GM12878 (cell line): ENCODE measurements around the gene KREMEN2. TPM values are rescaled to one million over a fixed set of nuclear protein-coding genes. Genes with fewer than 3 reads are reported as not detected.

Experiments
- ATAC-seq: fragments of 200-7000 bp; cut with Tn5 transposase; 3 replicates; pipeline ENCODE4 v1.9.1; 2020; ENCODE audit warnings: mild to moderate bottlenecking, moderate library complexity
- BruUV-seq: library from RNA; stranded (reverse); fragments of 400-500 nt; replicated peaks from 2 replicates; lab custom pipeline; 2021; lab: Mats Ljungman, UMichigan
- CTCF ChIA-PET: fragments of 300-600 bp; sonication (Branson Sonifier 250); formaldehyde crosslinking; extraction: SDS; loops from one replicate; lab custom pipeline; 2021; ENCODE audit warnings: inconsistent platforms; lab: Yijun Ruan, JAX
- POLR2A ChIA-PET: fragments of 350-600 bp; formaldehyde crosslinking; extraction: SDS; loops from one replicate; lab custom pipeline; 2021; ENCODE audit warnings: inconsistent platforms; lab: Charles Lee
- RAD21 ChIA-PET: fragments of 300-600 bp; sonication (Branson Sonifier 250); formaldehyde crosslinking; loops from one replicate; lab custom pipeline; 2023; ENCODE audit warnings: antibody characterized with exemption; ENCODE audit not compliant: unreplicated experiment; lab: Charles Lee
- SMC1A ChIA-PET: fragments of 300-600 bp; sonication (Branson Sonifier 250); formaldehyde crosslinking; loops from one replicate; lab custom pipeline; 2023; ENCODE audit not compliant: unreplicated experiment, uncharacterized antibody; lab: Charles Lee
- DNase-seq: peaks from one replicate; pipeline ENCODE4 v3.0.0-alpha.2; 2011; ENCODE audit warnings: low read depth, low spot score
- FAIRE-seq: peaks from 3 replicates; lab custom pipeline; 2011; peaks lifted over from hg19 to GRCh38; lab: Jason Lieb, UNC
- H2AFZ ChIP-seq: 2 replicates; pipeline ENCODE4 v1.6.0; 2011; ENCODE audit warnings: low read depth, low read length, control low read depth; ENCODE audit not compliant: control insufficient read depth
- H3K27ac ChIP-seq: 2 replicates; pipeline ENCODE4 v1.5.1; 2011; ENCODE audit warnings: control low read depth; ENCODE audit not compliant: control insufficient read depth, insufficient read depth
- H3K27me3 ChIP-seq, 2 experiments: replicated peaks in 1 of 2; 2 replicates each; pipeline versions ENCODE4 v1.6.0 to v1.6.1; 2011; ENCODE audit warnings: low read length in 1 of 2; ENCODE audit not compliant: control insufficient read depth in 2 of 2, insufficient read depth in 2 of 2
- H3K36me3 ChIP-seq, 2 experiments: 2 replicates each; pipeline ENCODE4 v1.5.1; 2011; ENCODE audit warnings: low read length in 1 of 2; ENCODE audit not compliant: control insufficient read depth in 2 of 2, insufficient read depth in 2 of 2
- H3K4me1 ChIP-seq: 2 replicates; pipeline ENCODE4 v1.6.1; 2011; ENCODE audit warnings: mild to moderate bottlenecking, low read length, moderate library complexity, mixed read lengths; ENCODE audit not compliant: control insufficient read depth, insufficient read depth
- H3K4me2 ChIP-seq: 2 replicates; pipeline ENCODE4 v1.6.0; 2011; ENCODE audit warnings: control low read depth; ENCODE audit not compliant: control insufficient read depth, insufficient read depth
- H3K4me3 ChIP-seq: fragments of 200-600 bp; sonication (generic); 2 replicates; pipeline ENCODE4 v1.5.1; 2016
- H3K79me2 ChIP-seq: 2 replicates; pipeline ENCODE4 v1.6.0; 2011; ENCODE audit warnings: low read length; ENCODE audit not compliant: control insufficient read depth, insufficient read depth
- H3K9ac ChIP-seq: 2 replicates; pipeline ENCODE4 v1.8.0; 2011; ENCODE audit warnings: low read length, control low read depth, mixed read lengths; ENCODE audit not compliant: control insufficient read depth, insufficient read depth
- H3K9me3 ChIP-seq: replicated peaks from 3 replicates; pipeline ENCODE4 v1.5.1; 2011; ENCODE audit warnings: mild to moderate bottlenecking, low read length; ENCODE audit not compliant: control insufficient read depth, insufficient read depth
- H4K20me1 ChIP-seq: 2 replicates; pipeline ENCODE4 v1.6.0; 2011; ENCODE audit not compliant: control insufficient read depth, insufficient read depth
- CBFB ChIP-seq: IDR thresholded peaks from 2 replicates; pipeline ENCODE4 v1.6.1; 2016; ENCODE audit warnings: antibody characterized with exemption, low read depth
- DPF2 ChIP-seq: fragments of 450-650 bp; IDR thresholded peaks from 2 replicates; pipeline ENCODE4 v1.6.1; 2017; ENCODE audit warnings: mild to moderate bottlenecking
- MTA3 ChIP-seq: IDR thresholded peaks from 2 replicates; pipeline ENCODE4 v1.6.1; 2012; ENCODE audit warnings: low read length, inconsistent platforms, borderline replicate concordance
- NBN ChIP-seq: fragments of 450-650 bp; IDR thresholded peaks from 2 replicates; pipeline ENCODE4 v1.6.1; 2016
- SREBF2 ChIP-seq: IDR thresholded peaks from 2 replicates; pipeline ENCODE4 v1.6.1; 2012; ENCODE audit warnings: mild to moderate bottlenecking, low read length
- WGBS: methylation state at CpG from one replicate; pipeline ENCODE4 v1.1.6; 2016; ENCODE audit warnings: low lambda C conversion rate; ENCODE audit not compliant: insufficient replicate concordance, insufficient coverage; ENCODE audit errors: missing lambda C conversion rate; 5-methylcytosine and 5-hydroxymethylcytosine counted together
- in situ Hi-C: fragments of 300-500 bp; cut with MboI; formaldehyde crosslinking; loops from 9 replicates; pipeline ENCODE4 v1.14.3; 2018; ENCODE audit warnings: mixed read lengths
- intact Hi-C: fragments of 100-400 bp; cut with micrococcal nuclease; formaldehyde crosslinking; loops from one replicate; pipeline ENCODE4 v1.14.2; 2022; ENCODE audit not compliant: unreplicated experiment
- polyA plus RNA-seq, 11 experiments: library from polyadenylated mRNA; depleted of rRNA in 4 of 11; unstranded in 6 of 11; stranded (reverse) in 5 of 11; fragments of >200 nt; fragmentation: Nextera tagmentation in 4 of 11; fragmentation: Illumina TruSeq in 1 of 11; extraction: Ambion mirVana in 4 of 11; extraction: Trizol in 1 of 11; gene quantifications; 1 replicate in 1 of 11; 2 replicates in 10 of 11; pipeline versions ENCODE4 v1.2.1 to v1.2.3, GENCODE V29; 2011 to 2016; ENCODE audit warnings: inconsistent platforms in 2 of 11, missing spikeins in 2 of 11, low read depth in 1 of 11
- total RNA-seq, 4 experiments: library from RNA; depleted of rRNA in 3 of 4; stranded (reverse); fragments of >200 nt in 3 of 4; fragmentation: Illumina TruSeq in 1 of 4; extraction: Trizol in 1 of 4; gene quantifications; 2 replicates each; pipeline versions ENCODE4 v1.2.1 to v1.2.3, GENCODE V29; 2013 to 2021
- TF ChIP-seq, protein P1 (sequence below): IDR thresholded peaks from 2 replicates; pipeline ENCODE4 v1.6.1; 2011; ENCODE audit warnings: low read depth, low read length, improper control_type of control experiment, borderline replicate concordance
- TF ChIP-seq, protein P2 (sequence below): IDR thresholded peaks from 2 replicates; pipeline ENCODE4 v1.6.1; 2012; ENCODE audit warnings: low read depth, low read length, improper control_type of control experiment
- TF ChIP-seq, protein P3 (sequence below): fragments of 150-350 bp; IDR thresholded peaks from 2 replicates; pipeline ENCODE4 v1.6.1; 2016; ENCODE audit warnings: low read depth, low read length
- TF ChIP-seq, protein P4 (sequence below): fragments of 450-650 bp; formaldehyde crosslinking; IDR thresholded peaks from 2 replicates; pipeline ENCODE4 v1.5.0; 2022; ENCODE audit warnings: mild to moderate bottlenecking, missing genetic modification characterization
- TF ChIP-seq, protein P5 (sequence below): IDR thresholded peaks from 2 replicates; pipeline ENCODE4 v1.6.1; 2012; ENCODE audit warnings: low read length, inconsistent platforms

Gene KREMEN2
- total and polyA plus RNA-seq, 10 of the 15 experiments (the other 5 are each of a cell fraction or from before 2014, with no cell fraction given) = 0.06 to 3.7 (median 0.83) TPM; not detected in 2

DNA sequence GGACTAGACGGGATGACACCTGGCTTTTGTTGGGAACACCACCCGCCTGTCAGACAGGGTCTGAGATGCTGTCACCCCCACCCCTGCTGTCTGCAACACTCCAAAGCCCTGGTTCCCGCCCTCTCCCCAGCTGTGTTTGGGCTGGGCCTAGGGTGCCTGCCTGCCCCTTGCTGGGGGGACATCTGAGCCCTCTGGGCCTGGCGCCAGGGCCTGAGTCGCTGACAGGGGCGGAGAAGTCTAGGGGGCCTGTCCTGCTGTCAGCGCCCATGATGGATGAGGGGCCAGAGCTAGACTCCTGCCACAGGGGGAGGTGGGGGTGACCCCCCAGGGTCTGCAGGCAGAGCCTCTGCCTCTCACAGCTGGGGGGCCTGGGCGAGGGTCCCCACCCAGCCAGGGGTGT lies 23.8 kb downstream of the KREMEN2 start:
- intact Hi-C loops = no loop called here
- FAIRE-seq = no peak
- SMC1A ChIA-PET = no interaction called here
- no TSS peak for BruUV-seq
- no peak overlapping the region for H2AFZ ChIP-seq
- no peaks in the 10 kb centered on the region for H3K36me3 ChIP-seq
- H3K79me2 ChIP-seq = no peaks in the 10 kb centered on the region
- in situ Hi-C loops = no loop called here
- DNase-seq = no peak
- no peak overlapping the region for H3K4me3 ChIP-seq
- POLR2A ChIA-PET = no interaction called here
- CTCF ChIA-PET = no interaction called here
- RAD21 ChIA-PET = no interaction called here
- H3K27ac ChIP-seq = no peak overlapping the region
- H3K27me3 ChIP-seq = peaks cover 2 to 4% of the 10 kb centered on the region in 2 experiments; a peak in 2 of 4 replicates
- H3K4me1 ChIP-seq = no peaks in the 10 kb centered on the region
- H4K20me1 ChIP-seq = no peaks in the 10 kb centered on the region
- no peaks in the 10 kb centered on the region for H3K9me3 ChIP-seq
- no peak for ATAC-seq
- no peak overlapping the region for H3K9ac ChIP-seq
- 50% methylated on average over 8 of the region's 8 CpGs for WGBS
- H3K4me2 ChIP-seq = no peak overlapping the region
- no peak for TF ChIP-seq DPF2
- no peak for TF ChIP-seq CBFB
- TF ChIP-seq NBN = no peak
- TF ChIP-seq, protein P1, sequence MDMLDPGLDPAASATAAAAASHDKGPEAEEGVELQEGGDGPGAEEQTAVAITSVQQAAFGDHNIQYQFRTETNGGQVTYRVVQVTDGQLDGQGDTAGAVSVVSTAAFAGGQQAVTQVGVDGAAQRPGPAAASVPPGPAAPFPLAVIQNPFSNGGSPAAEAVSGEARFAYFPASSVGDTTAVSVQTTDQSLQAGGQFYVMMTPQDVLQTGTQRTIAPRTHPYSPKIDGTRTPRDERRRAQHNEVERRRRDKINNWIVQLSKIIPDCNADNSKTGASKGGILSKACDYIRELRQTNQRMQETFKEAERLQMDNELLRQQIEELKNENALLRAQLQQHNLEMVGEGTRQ = no peak
- TF ChIP-seq, protein P2, sequence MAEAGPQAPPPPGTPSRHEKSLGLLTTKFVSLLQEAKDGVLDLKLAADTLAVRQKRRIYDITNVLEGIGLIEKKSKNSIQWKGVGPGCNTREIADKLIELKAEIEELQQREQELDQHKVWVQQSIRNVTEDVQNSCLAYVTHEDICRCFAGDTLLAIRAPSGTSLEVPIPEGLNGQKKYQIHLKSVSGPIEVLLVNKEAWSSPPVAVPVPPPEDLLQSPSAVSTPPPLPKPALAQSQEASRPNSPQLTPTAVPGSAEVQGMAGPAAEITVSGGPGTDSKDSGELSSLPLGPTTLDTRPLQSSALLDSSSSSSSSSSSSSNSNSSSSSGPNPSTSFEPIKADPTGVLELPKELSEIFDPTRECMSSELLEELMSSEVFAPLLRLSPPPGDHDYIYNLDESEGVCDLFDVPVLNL = no peak
- TF ChIP-seq, protein P3, sequence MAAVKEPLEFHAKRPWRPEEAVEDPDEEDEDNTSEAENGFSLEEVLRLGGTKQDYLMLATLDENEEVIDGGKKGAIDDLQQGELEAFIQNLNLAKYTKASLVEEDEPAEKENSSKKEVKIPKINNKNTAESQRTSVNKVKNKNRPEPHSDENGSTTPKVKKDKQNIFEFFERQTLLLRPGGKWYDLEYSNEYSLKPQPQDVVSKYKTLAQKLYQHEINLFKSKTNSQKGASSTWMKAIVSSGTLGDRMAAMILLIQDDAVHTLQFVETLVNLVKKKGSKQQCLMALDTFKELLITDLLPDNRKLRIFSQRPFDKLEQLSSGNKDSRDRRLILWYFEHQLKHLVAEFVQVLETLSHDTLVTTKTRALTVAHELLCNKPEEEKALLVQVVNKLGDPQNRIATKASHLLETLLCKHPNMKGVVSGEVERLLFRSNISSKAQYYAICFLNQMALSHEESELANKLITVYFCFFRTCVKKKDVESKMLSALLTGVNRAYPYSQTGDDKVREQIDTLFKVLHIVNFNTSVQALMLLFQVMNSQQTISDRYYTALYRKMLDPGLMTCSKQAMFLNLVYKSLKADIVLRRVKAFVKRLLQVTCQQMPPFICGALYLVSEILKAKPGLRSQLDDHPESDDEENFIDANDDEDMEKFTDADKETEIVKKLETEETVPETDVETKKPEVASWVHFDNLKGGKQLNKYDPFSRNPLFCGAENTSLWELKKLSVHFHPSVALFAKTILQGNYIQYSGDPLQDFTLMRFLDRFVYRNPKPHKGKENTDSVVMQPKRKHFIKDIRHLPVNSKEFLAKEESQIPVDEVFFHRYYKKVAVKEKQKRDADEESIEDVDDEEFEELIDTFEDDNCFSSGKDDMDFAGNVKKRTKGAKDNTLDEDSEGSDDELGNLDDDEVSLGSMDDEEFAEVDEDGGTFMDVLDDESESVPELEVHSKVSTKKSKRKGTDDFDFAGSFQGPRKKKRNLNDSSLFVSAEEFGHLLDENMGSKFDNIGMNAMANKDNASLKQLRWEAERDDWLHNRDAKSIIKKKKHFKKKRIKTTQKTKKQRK = no peak
- TF ChIP-seq MTA3 = no peak
- TF ChIP-seq, protein P4, sequence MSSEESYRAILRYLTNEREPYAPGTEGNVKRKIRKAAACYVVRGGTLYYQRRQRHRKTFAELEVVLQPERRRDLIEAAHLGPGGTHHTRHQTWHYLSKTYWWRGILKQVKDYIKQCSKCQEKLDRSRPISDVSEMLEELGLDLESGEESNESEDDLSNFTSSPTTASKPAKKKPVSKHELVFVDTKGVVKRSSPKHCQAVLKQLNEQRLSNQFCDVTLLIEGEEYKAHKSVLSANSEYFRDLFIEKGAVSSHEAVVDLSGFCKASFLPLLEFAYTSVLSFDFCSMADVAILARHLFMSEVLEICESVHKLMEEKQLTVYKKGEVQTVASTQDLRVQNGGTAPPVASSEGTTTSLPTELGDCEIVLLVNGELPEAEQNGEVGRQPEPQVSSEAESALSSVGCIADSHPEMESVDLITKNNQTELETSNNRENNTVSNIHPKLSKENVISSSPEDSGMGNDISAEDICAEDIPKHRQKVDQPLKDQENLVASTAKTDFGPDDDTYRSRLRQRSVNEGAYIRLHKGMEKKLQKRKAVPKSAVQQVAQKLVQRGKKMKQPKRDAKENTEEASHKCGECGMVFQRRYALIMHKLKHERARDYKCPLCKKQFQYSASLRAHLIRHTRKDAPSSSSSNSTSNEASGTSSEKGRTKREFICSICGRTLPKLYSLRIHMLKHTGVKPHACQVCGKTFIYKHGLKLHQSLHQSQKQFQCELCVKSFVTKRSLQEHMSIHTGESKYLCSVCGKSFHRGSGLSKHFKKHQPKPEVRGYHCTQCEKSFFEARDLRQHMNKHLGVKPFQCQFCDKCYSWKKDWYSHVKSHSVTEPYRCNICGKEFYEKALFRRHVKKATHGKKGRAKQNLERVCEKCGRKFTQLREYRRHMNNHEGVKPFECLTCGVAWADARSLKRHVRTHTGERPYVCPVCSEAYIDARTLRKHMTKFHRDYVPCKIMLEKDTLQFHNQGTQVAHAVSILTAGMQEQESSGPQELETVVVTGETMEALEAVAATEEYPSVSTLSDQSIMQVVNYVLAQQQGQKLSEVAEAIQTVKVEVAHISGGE (CRISPR knock-in tag) = no peak
- TF ChIP-seq, protein P5, sequence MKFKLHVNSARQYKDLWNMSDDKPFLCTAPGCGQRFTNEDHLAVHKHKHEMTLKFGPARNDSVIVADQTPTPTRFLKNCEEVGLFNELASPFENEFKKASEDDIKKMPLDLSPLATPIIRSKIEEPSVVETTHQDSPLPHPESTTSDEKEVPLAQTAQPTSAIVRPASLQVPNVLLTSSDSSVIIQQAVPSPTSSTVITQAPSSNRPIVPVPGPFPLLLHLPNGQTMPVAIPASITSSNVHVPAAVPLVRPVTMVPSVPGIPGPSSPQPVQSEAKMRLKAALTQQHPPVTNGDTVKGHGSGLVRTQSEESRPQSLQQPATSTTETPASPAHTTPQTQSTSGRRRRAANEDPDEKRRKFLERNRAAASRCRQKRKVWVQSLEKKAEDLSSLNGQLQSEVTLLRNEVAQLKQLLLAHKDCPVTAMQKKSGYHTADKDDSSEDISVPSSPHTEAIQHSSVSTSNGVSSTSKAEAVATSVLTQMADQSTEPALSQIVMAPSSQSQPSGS = no peak
- no peak for TF ChIP-seq SREBF2
